Suprapubic skin (tissue), 4 donors: ENCODE results near the gene SMAD4. TPM values are rescaled to one million over a fixed set of nuclear protein-coding genes. Genes with fewer than 3 reads are reported as not detected.

Source experiments
- DNase-seq, 2 donors: peaks; one replicate each; pipeline ENCODE4 v3.0.0-alpha.2; 2019; ENCODE audit warnings: low spot score in 2 of 2
- H3K27ac ChIP-seq: fragments of 200-600 bp; sonication (generic); one replicate; pipeline ENCODE4 v1.5.1; 2019
- H3K27me3 ChIP-seq: fragments of 200-600 bp; sonication (generic); one replicate; pipeline ENCODE4 v1.5.1; 2019
- H3K36me3 ChIP-seq: fragments of 200-600 bp; sonication (generic); one replicate; pipeline ENCODE4 v1.5.1; 2019
- H3K4me1 ChIP-seq: fragments of 200-600 bp; sonication (generic); one replicate; pipeline ENCODE4 v1.5.1; 2019
- H3K4me3 ChIP-seq: fragments of 200-600 bp; sonication (generic); one replicate; pipeline ENCODE4 v1.5.1; 2019; ENCODE audit warnings: mild to moderate bottlenecking
- H3K9me3 ChIP-seq: fragments of 200-600 bp; sonication (generic); one replicate; pipeline ENCODE4 v1.5.1; 2019
- EP300 ChIP-seq: sonication (generic); formaldehyde crosslinking; IDR thresholded peaks from one replicate; pipeline ENCODE4 v1.6.1; 2017; ENCODE audit warnings: antibody characterized with exemption
- POLR2A ChIP-seq, 2 donors: fragments of 450-650 bp; IDR thresholded peaks; one replicate each; pipeline ENCODE4 v1.6.1; 2017; ENCODE audit warnings: antibody characterized with exemption in 2 of 2, mild to moderate bottlenecking in 2 of 2, moderate library complexity in 2 of 2
- POLR2AphosphoS5 ChIP-seq, 3 donors: sonication (generic); formaldehyde crosslinking; IDR thresholded peaks; one replicate each; pipeline ENCODE4 v1.6.1; 2017; ENCODE audit warnings: antibody characterized with exemption in 3 of 3
- WGBS: methylation state at CpG from one replicate; pipeline ENCODE4 v1.1.5; 2018; 5-methylcytosine and 5-hydroxymethylcytosine counted together
- total RNA-seq, 4 donors: library from RNA; depleted of rRNA; stranded (reverse); fragments of >200 nt; gene quantifications; one replicate each; pipeline ENCODE4 v1.1.0, GENCODE V29; 2016
- TF ChIP-seq, protein P1 (sequence below), 2 donors: fragments of 200-600 bp in 1 of 2; fragments of 450-650 bp in 1 of 2; sonication (generic) in 1 of 2; IDR thresholded peaks; one replicate each; pipeline ENCODE4 v1.5.1; 2016 to 2019; ENCODE audit warnings: antibody characterized with exemption in 2 of 2, mild to moderate bottlenecking in 1 of 2, moderate library complexity in 1 of 2

SMAD4 gene
- total RNA-seq, 4 donors from 2014 or later, result 58.9 to 112 (median 99.7) TPM

DNA sequence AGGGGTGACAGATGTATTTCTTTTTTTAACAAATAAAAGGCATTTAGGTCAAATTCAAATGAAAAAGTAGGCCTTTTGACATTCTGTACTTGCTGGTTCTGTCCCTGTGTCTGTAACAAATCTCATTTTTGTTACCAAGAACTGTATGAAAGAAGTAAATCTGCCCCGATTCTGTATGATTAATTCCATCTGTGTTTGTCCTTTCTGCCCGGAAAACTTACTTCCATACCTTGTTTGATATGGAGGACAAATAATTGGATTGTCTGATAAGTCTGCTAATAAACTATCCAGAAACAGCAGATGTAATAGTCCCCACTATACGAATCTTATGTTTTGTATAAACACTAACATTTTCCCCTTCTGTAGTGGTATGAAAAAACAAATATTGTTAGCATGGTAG lies 97.7 kb downstream of the SMAD4 start:
- Histone ChIP-seq H3K4me1 (no peaks in the 10 kb centered on the region), H3K27ac (no peak overlapping the region), H3K36me3 (no peaks in the 10 kb centered on the region), H3K9me3 (no peaks in the 10 kb centered on the region), H3K27me3 (no peaks in the 10 kb centered on the region), H3K4me3 (no peak overlapping the region)
- TF ChIP-seq EP300 (no peak), POLR2AphosphoS5 (IDR thresholded peaks at IDR 0.05) (no peak), POLR2A (IDR thresholded peaks at IDR 0.05) (no peak)
- TF ChIP-seq, protein P1, sequence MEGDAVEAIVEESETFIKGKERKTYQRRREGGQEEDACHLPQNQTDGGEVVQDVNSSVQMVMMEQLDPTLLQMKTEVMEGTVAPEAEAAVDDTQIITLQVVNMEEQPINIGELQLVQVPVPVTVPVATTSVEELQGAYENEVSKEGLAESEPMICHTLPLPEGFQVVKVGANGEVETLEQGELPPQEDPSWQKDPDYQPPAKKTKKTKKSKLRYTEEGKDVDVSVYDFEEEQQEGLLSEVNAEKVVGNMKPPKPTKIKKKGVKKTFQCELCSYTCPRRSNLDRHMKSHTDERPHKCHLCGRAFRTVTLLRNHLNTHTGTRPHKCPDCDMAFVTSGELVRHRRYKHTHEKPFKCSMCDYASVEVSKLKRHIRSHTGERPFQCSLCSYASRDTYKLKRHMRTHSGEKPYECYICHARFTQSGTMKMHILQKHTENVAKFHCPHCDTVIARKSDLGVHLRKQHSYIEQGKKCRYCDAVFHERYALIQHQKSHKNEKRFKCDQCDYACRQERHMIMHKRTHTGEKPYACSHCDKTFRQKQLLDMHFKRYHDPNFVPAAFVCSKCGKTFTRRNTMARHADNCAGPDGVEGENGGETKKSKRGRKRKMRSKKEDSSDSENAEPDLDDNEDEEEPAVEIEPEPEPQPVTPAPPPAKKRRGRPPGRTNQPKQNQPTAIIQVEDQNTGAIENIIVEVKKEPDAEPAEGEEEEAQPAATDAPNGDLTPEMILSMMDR (IDR thresholded peaks at IDR 0.05), result no peak
- 75% methylated on average over 3 of the region's 3 CpGs for WGBS
- no peak for DNase-seq

DNA sequence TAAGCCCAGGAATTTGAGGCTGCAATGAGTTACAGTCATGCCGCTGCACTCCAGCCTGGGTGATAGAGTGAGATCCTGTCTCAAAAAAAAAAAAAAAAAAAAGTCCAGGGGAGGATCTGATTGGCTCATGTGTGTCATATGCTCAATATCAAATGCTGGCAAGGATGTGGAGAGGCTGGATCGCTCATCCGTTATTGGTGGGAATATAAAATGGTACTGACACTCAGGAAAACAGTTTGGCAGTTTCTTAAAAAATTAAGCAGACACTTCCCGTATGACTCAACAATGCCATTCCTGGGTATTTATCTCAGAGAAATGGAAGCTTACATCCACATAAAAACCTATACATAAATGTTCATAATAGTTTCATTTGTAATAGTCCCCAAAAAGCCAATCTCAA lies 98.5 kb downstream of the SMAD4 start:
- WGBS, result 75% methylated on average over 4 of the region's 4 CpGs
- no peak for TF ChIP-seq POLR2A (IDR thresholded peaks at IDR 0.05)
- no peak overlapping the region for H3K27ac ChIP-seq
- H3K4me1 ChIP-seq, result no peaks in the 10 kb centered on the region
- H3K27me3 ChIP-seq, result no peaks in the 10 kb centered on the region
- no peaks in the 10 kb centered on the region for H3K9me3 ChIP-seq
- H3K4me3 ChIP-seq, result no peak overlapping the region
- DNase-seq, result no peak
- H3K36me3 ChIP-seq, result no peaks in the 10 kb centered on the region

DNA sequence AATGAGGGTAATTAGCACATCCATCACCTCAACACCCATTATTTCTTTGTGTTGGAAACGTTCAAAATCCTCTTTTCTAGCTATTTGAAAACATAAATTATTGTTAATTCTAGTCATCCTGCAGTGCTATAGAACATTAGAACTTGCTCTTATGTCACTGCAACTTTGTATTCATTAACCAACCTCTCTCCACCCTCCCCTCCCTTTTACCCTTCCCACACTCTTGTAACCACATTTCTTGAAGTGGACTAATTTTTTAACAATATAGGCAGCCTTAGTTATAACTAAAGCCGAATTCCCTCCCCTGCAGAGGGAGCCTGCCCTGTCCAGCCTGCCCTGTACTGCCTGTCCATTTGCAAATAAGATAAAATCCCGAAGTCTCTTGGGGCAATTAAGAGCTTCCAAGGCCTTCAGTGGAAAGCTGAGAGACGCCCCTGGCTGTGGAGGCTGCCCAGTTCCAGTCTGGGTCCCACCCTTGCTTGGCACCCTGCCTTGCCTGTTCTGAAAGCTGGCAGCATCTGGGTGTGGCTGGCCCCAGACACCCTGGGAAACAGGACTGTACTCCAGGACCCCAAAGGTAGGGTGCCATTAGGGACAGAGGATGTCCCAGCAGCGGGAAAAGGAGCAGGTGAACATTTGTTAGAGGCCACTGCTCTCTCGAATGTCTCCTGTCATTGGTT lies 102.4 kb downstream of the SMAD4 start:
- WGBS, result 67% methylated on average over 6 of the region's 6 CpGs
- no peak for DNase-seq
- Histone ChIP-seq H3K27ac (no peak overlapping the region), H3K36me3 (no peaks in the 10 kb centered on the region), H3K4me3 (no peak overlapping the region), H3K9me3 (no peaks in the 10 kb centered on the region), H3K27me3 (no peaks in the 10 kb centered on the region), H3K4me1 (no peaks in the 10 kb centered on the region)
- TF ChIP-seq POLR2AphosphoS5 (IDR thresholded peaks at IDR 0.05), result no peak
- no peak for TF ChIP-seq EP300
- no peak for TF ChIP-seq POLR2A (IDR thresholded peaks at IDR 0.05)
- TF ChIP-seq, protein P1 (IDR thresholded peaks at IDR 0.05), result no peak

DNA sequence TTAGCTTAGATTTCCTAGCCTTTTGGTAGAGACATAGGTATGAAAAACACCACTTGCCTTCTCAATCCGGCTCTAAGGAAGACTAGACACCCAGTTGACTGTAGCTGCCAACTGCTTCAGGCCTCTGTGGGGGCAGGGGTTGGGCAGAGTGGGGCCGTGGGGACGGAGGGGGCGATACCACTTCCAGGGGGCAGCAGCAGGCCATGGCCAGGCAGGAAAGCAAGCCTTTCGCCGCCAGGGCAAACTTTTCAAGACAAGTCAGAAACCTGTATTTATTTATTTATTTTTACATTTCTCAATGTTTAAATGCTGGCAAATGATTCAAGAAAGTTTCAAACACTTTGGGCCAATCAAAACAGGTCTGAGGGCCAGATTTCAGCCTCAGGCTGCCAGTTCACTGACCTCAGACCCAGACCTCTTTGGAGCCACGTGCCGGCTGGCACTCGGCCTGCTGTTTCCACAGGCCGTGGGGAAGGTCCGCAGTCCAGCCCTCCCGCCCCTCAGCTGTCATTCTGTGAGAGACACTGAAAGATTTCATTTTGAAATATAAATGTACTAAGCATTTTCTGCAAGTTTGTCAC lies 103.7 kb downstream of the SMAD4 start:
- no peaks in the 10 kb centered on the region for H3K27me3 ChIP-seq
- H3K36me3 ChIP-seq, result no peaks in the 10 kb centered on the region
- no peak for DNase-seq
- H3K27ac ChIP-seq, result no peak overlapping the region
- no peaks in the 10 kb centered on the region for H3K4me1 ChIP-seq
- TF ChIP-seq EP300 (no peak), POLR2A (IDR thresholded peaks at IDR 0.05) (no peak), POLR2AphosphoS5 (IDR thresholded peaks at IDR 0.05) (no peak)
- TF ChIP-seq, protein P1 (IDR thresholded peaks at IDR 0.05), result no peak
- no peak overlapping the region for H3K4me3 ChIP-seq
- 74% methylated on average over 12 of the region's 12 CpGs for WGBS
- no peaks in the 10 kb centered on the region for H3K9me3 ChIP-seq

Other genes starting within 250 kb of the SMAD4 start
- gene MRO, start 210.2 kb upstream of the SMAD4 start, total RNA-seq, result under 1 TPM in 2 of 4 donors, not detected in 2; 0.26 to 0.59 TPM
- gene ME2, start 151.1 kb upstream of the SMAD4 start, total RNA-seq, result 10 to 100 TPM; 18.7 to 29.3 (median 25.4) TPM
- 1 to 10 TPM; 4.4 to 8.0 (median 6.8) TPM for gene ELAC1, start 62.2 kb upstream of the SMAD4 start, total RNA-seq
- gene MEX3C, start 167.5 kb downstream of the SMAD4 start, total RNA-seq, result 10 to 100 TPM; 31.6 to 42.0 (median 37.6) TPM